H9 (cell line): ENCODE measurements around the gene OLFM1. TPM values are rescaled to one million over a fixed set of nuclear protein-coding genes. Genes with fewer than 3 reads are reported as not detected.

Experiments used
- DNase-seq: peaks from one replicate; pipeline ENCODE4 v3.0.0-alpha.2; 2017
- H2AFZ ChIP-seq: one replicate; pipeline ENCODE4 v1.6.1; 2013; ENCODE audit warnings: mild to moderate bottlenecking, low read length, control low read depth, moderate library complexity
- H2AK5ac ChIP-seq: 2 replicates; pipeline ENCODE4 v1.6.1; 2013; ENCODE audit warnings: low read length, control low read depth, mixed read lengths; ENCODE audit not compliant: insufficient read length
- H2BK120ac ChIP-seq: one replicate; pipeline ENCODE4 v1.6.1; 2013; ENCODE audit warnings: low read depth, mild to moderate bottlenecking, low read length, control low read depth, inconsistent platforms; ENCODE audit not compliant: poor library complexity, severe bottlenecking
- H2BK12ac ChIP-seq: 2 replicates; pipeline ENCODE4 v1.6.1; 2013; ENCODE audit warnings: low read length, control low read depth, mixed read lengths, low read depth; ENCODE audit not compliant: insufficient read length
- H2BK15ac ChIP-seq: 2 replicates; pipeline ENCODE4 v1.6.1; 2013; ENCODE audit warnings: low read depth, low read length, control low read depth
- H2BK20ac ChIP-seq: one replicate; pipeline ENCODE4 v1.6.1; 2013; ENCODE audit warnings: low read depth, mild to moderate bottlenecking, low read length, control low read depth, inconsistent platforms; ENCODE audit not compliant: poor library complexity, severe bottlenecking
- H2BK5ac ChIP-seq: 2 replicates; pipeline ENCODE4 v1.6.1; 2013; ENCODE audit warnings: low read length, control low read depth, mixed read lengths; ENCODE audit not compliant: insufficient read length
- H3K14ac ChIP-seq: 2 replicates; pipeline ENCODE4 v1.6.1; 2013; ENCODE audit warnings: low read length, control low read depth; ENCODE audit not compliant: insufficient read depth
- H3K18ac ChIP-seq: 2 replicates; pipeline ENCODE4 v1.6.1; 2013; ENCODE audit warnings: low read depth, mild to moderate bottlenecking, mixed read lengths, low read length, control low read depth; ENCODE audit not compliant: insufficient read length
- H3K23ac ChIP-seq: 2 replicates; pipeline ENCODE4 v1.6.1; 2013; ENCODE audit warnings: low read length, control low read depth, mixed read lengths, low read depth; ENCODE audit not compliant: insufficient read length
- H3K23me2 ChIP-seq: 2 replicates; pipeline ENCODE4 v1.6.1; 2013; ENCODE audit warnings: low read depth, mild to moderate bottlenecking, mixed read lengths, low read length, control low read depth; ENCODE audit not compliant: insufficient read length, poor library complexity, severe bottlenecking
- H3K27ac ChIP-seq: 2 replicates; pipeline ENCODE4 v1.5.1; 2013; ENCODE audit warnings: low read length, control low read depth, mixed read lengths, low read depth; ENCODE audit not compliant: insufficient read length
- H3K27me3 ChIP-seq: 2 replicates; pipeline ENCODE4 v1.6.1; 2013; ENCODE audit warnings: low read length, control low read depth, inconsistent platforms; ENCODE audit not compliant: insufficient read depth
- H3K4ac ChIP-seq: 2 replicates; pipeline ENCODE4 v1.6.1; 2013; ENCODE audit warnings: low read depth, mild to moderate bottlenecking, control low read depth, inconsistent platforms, low read length, moderate library complexity
- H3K4me1 ChIP-seq: 2 replicates; pipeline ENCODE4 v1.6.1; 2013; ENCODE audit warnings: low read length, control low read depth, inconsistent platforms; ENCODE audit not compliant: insufficient read depth
- H3K4me2 ChIP-seq: 2 replicates; pipeline ENCODE4 v1.6.1; 2013; ENCODE audit warnings: low read length, control low read depth, mixed read lengths; ENCODE audit not compliant: insufficient read length, insufficient read depth
- H3K56ac ChIP-seq: 2 replicates; pipeline ENCODE4 v1.6.1; 2013; ENCODE audit warnings: low read depth, mild to moderate bottlenecking, mixed read lengths, low read length, control low read depth; ENCODE audit not compliant: insufficient read length
- H3K79me1 ChIP-seq: 2 replicates; pipeline ENCODE4 v1.6.1; 2013; ENCODE audit warnings: low read depth, mild to moderate bottlenecking, moderate library complexity, low read length, control low read depth, inconsistent platforms; ENCODE audit not compliant: insufficient read depth, poor library complexity, severe bottlenecking
- H3K79me2 ChIP-seq: 2 replicates; pipeline ENCODE4 v1.6.1; 2013; ENCODE audit warnings: low read length, control low read depth, inconsistent platforms; ENCODE audit not compliant: insufficient read depth
- H3K9ac ChIP-seq: 2 replicates; pipeline ENCODE4 v1.6.1; 2013; ENCODE audit warnings: low read length, control low read depth, mixed read lengths; ENCODE audit not compliant: insufficient read length; ENCODE audit errors: extremely low read depth
- H3K9me3 ChIP-seq: one replicate; pipeline ENCODE4 v1.6.1; 2013; ENCODE audit warnings: low read depth, low read length, inconsistent platforms; ENCODE audit not compliant: control insufficient read depth
- H3T11ph ChIP-seq: one replicate; pipeline ENCODE4 v1.6.1; 2013; ENCODE audit warnings: mild to moderate bottlenecking, low read length, control low read depth, inconsistent platforms
- H4K20me1 ChIP-seq: one replicate; pipeline ENCODE4 v1.6.1; 2013; ENCODE audit not compliant: control insufficient read depth, insufficient read length, insufficient read depth
- H4K5ac ChIP-seq: 2 replicates; pipeline ENCODE4 v1.6.1; 2013; ENCODE audit warnings: low read depth, mild to moderate bottlenecking, mixed read lengths, low read length, control low read depth; ENCODE audit not compliant: insufficient read length
- H4K8ac ChIP-seq: replicated peaks from 2 replicates; pipeline ENCODE4 v1.6.1; 2013; ENCODE audit warnings: low read length, control low read depth, mixed read lengths, low read depth; ENCODE audit not compliant: insufficient read length
- H4K91ac ChIP-seq: 2 replicates; pipeline ENCODE4 v1.6.1; 2013; ENCODE audit warnings: low read depth, mild to moderate bottlenecking, moderate library complexity, mixed read lengths, low read length, control low read depth; ENCODE audit not compliant: insufficient read length
- H3K27ac Mint-ChIP-seq, 3 experiments: 2 replicates in 2 of 3; 3 replicates in 1 of 3; pipeline ENCODE4 v1.8.0; 2020 to 2021; ENCODE audit warnings: mixed read lengths in 3 of 3, mild to moderate bottlenecking in 1 of 3, moderate library complexity in 1 of 3
- H3K27me3 Mint-ChIP-seq: 2 replicates; pipeline ENCODE4 v1.8.0; 2021; ENCODE audit warnings: low read depth, mild to moderate bottlenecking, moderate library complexity, mixed read lengths
- H3K36me3 Mint-ChIP-seq, 3 experiments: 2 replicates in 2 of 3; 3 replicates in 1 of 3; pipeline ENCODE4 v1.8.0; 2020 to 2021; ENCODE audit warnings: low read depth in 3 of 3, mixed read lengths in 3 of 3; ENCODE audit not compliant: insufficient read depth in 1 of 3
- H3K4me1 Mint-ChIP-seq, 2 experiments: 2 replicates each; pipeline ENCODE4 v1.8.0; 2020; ENCODE audit warnings: mixed read lengths in 2 of 2
- H3K4me3 Mint-ChIP-seq, 2 experiments: 2 replicates in 1 of 2; 3 replicates in 1 of 2; pipeline ENCODE4 v1.8.0; 2020 to 2021; ENCODE audit warnings: mild to moderate bottlenecking in 2 of 2, mixed read lengths in 2 of 2, moderate library complexity in 1 of 2
- H3K9me3 Mint-ChIP-seq, 2 experiments: 2 replicates in 1 of 2; 3 replicates in 1 of 2; pipeline ENCODE4 v1.8.0; 2020; ENCODE audit warnings: mild to moderate bottlenecking in 2 of 2, mixed read lengths in 2 of 2, moderate library complexity in 1 of 2
- CTCF ChIP-seq: fragments of 200-600 bp; sonication (generic); conservative IDR thresholded peaks from 3 replicates; pipeline ENCODE4 v1.8.0; 2021; ENCODE audit warnings: antibody characterized with exemption, mild to moderate bottlenecking
- WGBS: extraction: QIAGEN DNeasy Blood & Tissue Kit; methylation state at CpG from one replicate; pipeline ENCODE4 v1.1.7; 2013; ENCODE audit warnings: missing lambda C conversion rate, low lambda C conversion rate, mixed read lengths; ENCODE audit not compliant: insufficient read length; ENCODE audit errors: extremely low coverage; 5-methylcytosine and 5-hydroxymethylcytosine counted together
- total RNA-seq: library from RNA; stranded (reverse); gene quantifications from 2 replicates; pipeline ENCODE4 v1.2.1, GENCODE V29; 2021

The OLFM1 gene
- total RNA-seq, 1 experiment from 2014 or later = 34.1 TPM

GRCh38 chr9:135152614-135153334 lies 65.3 kb downstream of the OLFM1 start:
- H2BK120ac ChIP-seq = no peak overlapping the region
- H3T11ph ChIP-seq = no peak overlapping the region
- H3K4me2 ChIP-seq = no peak overlapping the region
- Mint-ChIP-seq H3K4me1 (peaks cover 16% of the 10 kb centered on the region in 2 experiments), H3K27me3 (peaks cover 39% of the 10 kb centered on the region), H3K4me3 (no peak overlapping the region; a peak in 1 of 5 replicates), H3K27ac (peak overlapping the region in 1 of 3 experiments; percentile 72; a peak in 2 of 7 replicates), H3K9me3 (peaks cover 13 to 15% of the 10 kb centered on the region in 2 experiments), H3K36me3 (peaks cover 2 to 7% (median 4%) of the 10 kb centered on the region in 3 experiments; a peak in 6 of 7 replicates)
- no peak overlapping the region for H2AFZ ChIP-seq
- H3K18ac ChIP-seq = no peak overlapping the region
- no peaks in the 10 kb centered on the region for H3K23me2 ChIP-seq
- no peak overlapping the region for H4K8ac ChIP-seq
- H2BK20ac ChIP-seq = no peak overlapping the region
- H2AK5ac ChIP-seq = no peak overlapping the region
- no peak overlapping the region for H3K27ac ChIP-seq
- H4K91ac ChIP-seq = no peak overlapping the region
- H2BK15ac ChIP-seq = no peak overlapping the region
- peak; percentile 88 for DNase-seq
- no peak overlapping the region for H3K23ac ChIP-seq
- no peaks in the 10 kb centered on the region for H3K79me1 ChIP-seq
- H2BK12ac ChIP-seq = no peak overlapping the region
- no peaks in the 10 kb centered on the region for H3K9me3 ChIP-seq
- no peak for TF ChIP-seq CTCF
- H3K4ac ChIP-seq = no peak overlapping the region
- H2BK5ac ChIP-seq = no peak overlapping the region
- no peak overlapping the region for H4K5ac ChIP-seq
- no peaks in the 10 kb centered on the region for H4K20me1 ChIP-seq
- H3K4me1 ChIP-seq = no peaks in the 10 kb centered on the region
- WGBS = no CpG with 5 or more reads among the region's 17 CpGs
- H3K27me3 ChIP-seq = no peaks in the 10 kb centered on the region
- H3K56ac ChIP-seq = no peak overlapping the region
- H3K9ac ChIP-seq = no peak overlapping the region
- 0 out of 2 replicates have a peak overlapping the region, but pooled peaks have one; percentile 6 for H3K14ac ChIP-seq
- H3K79me2 ChIP-seq = no peaks in the 10 kb centered on the region
